Measurements from ENCODE around the gene WWOX. TPM values are rescaled to one million over a fixed set of nuclear protein-coding genes. Genes with fewer than 3 reads are reported as not detected.

The WWOX gene
- total and polyA plus RNA-seq, 2 donors (not counting 3 experiments of a cell fraction or from before 2014, with no cell fraction given), result 6.2 to 12.5 TPM

DNA sequence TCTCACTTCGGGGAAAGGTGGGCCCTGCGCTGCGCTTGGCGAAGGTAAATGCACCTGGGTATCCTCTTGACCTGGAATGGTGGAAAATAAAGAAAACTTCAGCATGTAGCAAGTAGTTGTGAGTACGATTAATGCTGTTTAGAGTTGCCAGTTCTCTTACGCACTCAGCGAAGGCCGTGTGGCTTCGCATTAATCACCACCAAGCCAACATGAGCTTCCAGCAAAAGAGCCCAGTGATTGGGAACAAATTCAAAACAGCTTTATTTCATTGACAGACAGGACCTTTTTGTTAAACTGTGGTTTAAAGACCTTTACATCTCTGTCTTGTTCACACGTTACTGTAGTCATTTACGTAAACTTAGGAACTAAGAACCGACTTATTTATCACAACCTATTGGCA, 969.7 kb downstream of the WWOX start:
- CTCF ChIA-PET, result no interaction called here

GRCh38 chr16:79069633-79070032, 970.2 kb downstream of the WWOX start:
- POLR2A ChIA-PET, result no interaction called here

More for the DNA sequence above, 969.7 kb downstream of the WWOX start:
- no peaks in the 10 kb centered on the region for H3K27me3 ChIP-seq (ENCODE audit: control insufficient read depth in 2 of 2, insufficient read depth in 2 of 2, low read length in 2 of 2)
- TF ChIP-seq POLR2A (IDR thresholded peaks at IDR 0.05; ENCODE audit: low read depth, low read length), result no peak
- TF ChIP-seq, protein P1, sequence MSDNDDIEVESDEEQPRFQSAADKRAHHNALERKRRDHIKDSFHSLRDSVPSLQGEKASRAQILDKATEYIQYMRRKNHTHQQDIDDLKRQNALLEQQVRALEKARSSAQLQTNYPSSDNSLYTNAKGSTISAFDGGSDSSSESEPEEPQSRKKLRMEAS (IDR thresholded peaks at IDR 0.05; ENCODE audit: insufficient read depth, insufficient read length), result no peak
- TF ChIP-seq, protein P2, sequence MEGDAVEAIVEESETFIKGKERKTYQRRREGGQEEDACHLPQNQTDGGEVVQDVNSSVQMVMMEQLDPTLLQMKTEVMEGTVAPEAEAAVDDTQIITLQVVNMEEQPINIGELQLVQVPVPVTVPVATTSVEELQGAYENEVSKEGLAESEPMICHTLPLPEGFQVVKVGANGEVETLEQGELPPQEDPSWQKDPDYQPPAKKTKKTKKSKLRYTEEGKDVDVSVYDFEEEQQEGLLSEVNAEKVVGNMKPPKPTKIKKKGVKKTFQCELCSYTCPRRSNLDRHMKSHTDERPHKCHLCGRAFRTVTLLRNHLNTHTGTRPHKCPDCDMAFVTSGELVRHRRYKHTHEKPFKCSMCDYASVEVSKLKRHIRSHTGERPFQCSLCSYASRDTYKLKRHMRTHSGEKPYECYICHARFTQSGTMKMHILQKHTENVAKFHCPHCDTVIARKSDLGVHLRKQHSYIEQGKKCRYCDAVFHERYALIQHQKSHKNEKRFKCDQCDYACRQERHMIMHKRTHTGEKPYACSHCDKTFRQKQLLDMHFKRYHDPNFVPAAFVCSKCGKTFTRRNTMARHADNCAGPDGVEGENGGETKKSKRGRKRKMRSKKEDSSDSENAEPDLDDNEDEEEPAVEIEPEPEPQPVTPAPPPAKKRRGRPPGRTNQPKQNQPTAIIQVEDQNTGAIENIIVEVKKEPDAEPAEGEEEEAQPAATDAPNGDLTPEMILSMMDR (IDR thresholded peaks at IDR 0.05; ENCODE audit: extremely low read depth in 1 of 2, insufficient read depth in 1 of 2, low read depth in 1 of 2, low read length in 2 of 2), result no peak
- H4K20me1 ChIP-seq (replicated peaks; ENCODE audit: control insufficient read depth, extremely low read depth, insufficient read depth, low read length), result no peaks in the 10 kb centered on the region
- H3K36me3 ChIP-seq (ENCODE audit: control insufficient read depth in 2 of 2, extremely low read depth in 1 of 2, insufficient read depth in 2 of 2, low read length in 2 of 2), result no peaks in the 10 kb centered on the region
- no peak for DNase-seq (ENCODE audit: low read depth, low spot score)
- intact Hi-C loops (cut with micrococcal nuclease), result no loop called here
- no peak overlapping the region for H3K4me3 ChIP-seq (replicated peaks in 1 of 3; ENCODE audit: insufficient read depth in 1 of 3, low read depth in 1 of 3, low read length in 3 of 3)
- H3K9ac ChIP-seq (replicated peaks; ENCODE audit: extremely low read depth, insufficient read depth, low read length), result no peak overlapping the region
- no TSS peak for BruUV-seq (replicated peaks)
- H3K9me3 ChIP-seq (replicated peaks; ENCODE audit: control insufficient read depth, insufficient read depth, low read length), result no peaks in the 10 kb centered on the region
- no peaks in the 10 kb centered on the region for H3K9me1 ChIP-seq (replicated peaks; ENCODE audit: control insufficient read depth, extremely low read depth, insufficient read depth, low read length)
- H3K4me2 ChIP-seq (ENCODE audit: insufficient read depth, low read length), result no peak overlapping the region
- no peak overlapping the region for H3K27ac ChIP-seq (ENCODE audit: insufficient read depth, low read depth, low read length)
- POLR2A ChIA-PET, result no interaction called here
- dilution Hi-C loops (cut with MboI; ENCODE audit: extremely low pct_ligation_motif_present, low sequenced_read_pairs), result no loop called here
- FAIRE-seq, result no peak
- no peaks in the 10 kb centered on the region for H3K79me2 ChIP-seq (ENCODE audit: control insufficient read depth, insufficient read depth, low read length)
- no peaks in the 10 kb centered on the region for H3K4me1 ChIP-seq (ENCODE audit: control insufficient read depth, extremely low read depth, insufficient read depth, low read length)
- no peak overlapping the region for H2AFZ ChIP-seq (ENCODE audit: low read depth, low read length)

More at GRCh38 chr16:79069633-79070032, 970.2 kb downstream of the WWOX start:
- no peaks in the 10 kb centered on the region for H3K36me3 ChIP-seq (ENCODE audit: control insufficient read depth in 2 of 2, extremely low read depth in 1 of 2, insufficient read depth in 2 of 2, low read length in 2 of 2)
- no TSS peak for BruUV-seq (replicated peaks)
- no peak overlapping the region for H3K4me2 ChIP-seq (ENCODE audit: insufficient read depth, low read length)
- intact Hi-C loops (cut with micrococcal nuclease), result no loop called here
- TF ChIP-seq, protein P2 (IDR thresholded peaks at IDR 0.05; ENCODE audit: extremely low read depth in 1 of 2, insufficient read depth in 1 of 2, low read depth in 1 of 2, low read length in 2 of 2), result no peak
- TF ChIP-seq POLR2AphosphoS5 (IDR thresholded peaks at IDR 0.05; ENCODE audit: insufficient read depth, low read depth, low read length), result no peak
- no peak for TF ChIP-seq GATA2 (IDR thresholded peaks at IDR 0.05; ENCODE audit: insufficient read depth, insufficient read length, low read depth, low read length)
- no peak for TF ChIP-seq POLR2A (IDR thresholded peaks at IDR 0.05; ENCODE audit: low read depth, low read length)
- no peak for TF ChIP-seq EZH2 (IDR thresholded peaks at IDR 0.05; ENCODE audit: borderline replicate concordance, low read depth, low read length, severe bottlenecking)
- no peak for TF ChIP-seq MYC (IDR thresholded peaks at IDR 0.05; ENCODE audit: low read depth, low read length)
- no peak for TF ChIP-seq JUN (IDR thresholded peaks at IDR 0.05; ENCODE audit: borderline replicate concordance, insufficient read depth, insufficient read length, low read depth)
- TF ChIP-seq, protein P1 (IDR thresholded peaks at IDR 0.05; ENCODE audit: insufficient read depth, insufficient read length), result no peak
- TF ChIP-seq FOS (IDR thresholded peaks at IDR 0.05; ENCODE audit: borderline replicate concordance, insufficient read depth, low read length), result no peak
- dilution Hi-C loops (cut with MboI; ENCODE audit: extremely low pct_ligation_motif_present, low sequenced_read_pairs), result no loop called here
- no peaks in the 10 kb centered on the region for H3K4me1 ChIP-seq (ENCODE audit: control insufficient read depth, extremely low read depth, insufficient read depth, low read length)
- H3K79me2 ChIP-seq (ENCODE audit: control insufficient read depth, insufficient read depth, low read length), result no peaks in the 10 kb centered on the region
- H3K9me1 ChIP-seq (replicated peaks; ENCODE audit: control insufficient read depth, extremely low read depth, insufficient read depth, low read length), result no peaks in the 10 kb centered on the region
- H3K4me3 ChIP-seq (replicated peaks in 1 of 3; ENCODE audit: insufficient read depth in 1 of 3, low read depth in 1 of 3, low read length in 3 of 3), result no peak overlapping the region
- CTCF ChIA-PET, result no interaction called here
- H2AFZ ChIP-seq (ENCODE audit: low read depth, low read length), result no peak overlapping the region
- FAIRE-seq (no peak), DNase-seq (ENCODE audit: low read depth, low spot score) (no peak)
- H3K9ac ChIP-seq (replicated peaks; ENCODE audit: extremely low read depth, insufficient read depth, low read length), result no peak overlapping the region
- no peaks in the 10 kb centered on the region for H3K27me3 ChIP-seq (ENCODE audit: control insufficient read depth in 2 of 2, insufficient read depth in 2 of 2, low read length in 2 of 2)
- no peaks in the 10 kb centered on the region for H4K20me1 ChIP-seq (replicated peaks; ENCODE audit: control insufficient read depth, extremely low read depth, insufficient read depth, low read length)
- H3K27ac ChIP-seq (ENCODE audit: insufficient read depth, low read depth, low read length), result no peak overlapping the region
- H3K9me3 ChIP-seq (replicated peaks; ENCODE audit: control insufficient read depth, insufficient read depth, low read length), result no peaks in the 10 kb centered on the region
